H9 (cell line): ENCODE measurements around the gene ACSF3. TPM values are rescaled to one million over a fixed set of nuclear protein-coding genes. Genes with fewer than 3 reads are reported as not detected.

Experiments
- DNase-seq: peaks from one replicate; pipeline ENCODE4 v3.0.0-alpha.2; 2017
- H2AFZ ChIP-seq: one replicate; pipeline ENCODE4 v1.6.1; 2013; ENCODE audit warnings: mild to moderate bottlenecking, low read length, control low read depth, moderate library complexity
- H2AK5ac ChIP-seq: 2 replicates; pipeline ENCODE4 v1.6.1; 2013; ENCODE audit warnings: low read length, control low read depth, mixed read lengths; ENCODE audit not compliant: insufficient read length
- H2BK120ac ChIP-seq: one replicate; pipeline ENCODE4 v1.6.1; 2013; ENCODE audit warnings: low read depth, mild to moderate bottlenecking, low read length, control low read depth, inconsistent platforms; ENCODE audit not compliant: poor library complexity, severe bottlenecking
- H2BK12ac ChIP-seq: 2 replicates; pipeline ENCODE4 v1.6.1; 2013; ENCODE audit warnings: low read length, control low read depth, mixed read lengths, low read depth; ENCODE audit not compliant: insufficient read length
- H2BK15ac ChIP-seq: 2 replicates; pipeline ENCODE4 v1.6.1; 2013; ENCODE audit warnings: low read depth, low read length, control low read depth
- H2BK20ac ChIP-seq: one replicate; pipeline ENCODE4 v1.6.1; 2013; ENCODE audit warnings: low read depth, mild to moderate bottlenecking, low read length, control low read depth, inconsistent platforms; ENCODE audit not compliant: poor library complexity, severe bottlenecking
- H2BK5ac ChIP-seq: 2 replicates; pipeline ENCODE4 v1.6.1; 2013; ENCODE audit warnings: low read length, control low read depth, mixed read lengths; ENCODE audit not compliant: insufficient read length
- H3K14ac ChIP-seq: 2 replicates; pipeline ENCODE4 v1.6.1; 2013; ENCODE audit warnings: low read length, control low read depth; ENCODE audit not compliant: insufficient read depth
- H3K18ac ChIP-seq: 2 replicates; pipeline ENCODE4 v1.6.1; 2013; ENCODE audit warnings: low read depth, mild to moderate bottlenecking, mixed read lengths, low read length, control low read depth; ENCODE audit not compliant: insufficient read length
- H3K23ac ChIP-seq: 2 replicates; pipeline ENCODE4 v1.6.1; 2013; ENCODE audit warnings: low read length, control low read depth, mixed read lengths, low read depth; ENCODE audit not compliant: insufficient read length
- H3K23me2 ChIP-seq: 2 replicates; pipeline ENCODE4 v1.6.1; 2013; ENCODE audit warnings: low read depth, mild to moderate bottlenecking, mixed read lengths, low read length, control low read depth; ENCODE audit not compliant: insufficient read length, poor library complexity, severe bottlenecking
- H3K27ac ChIP-seq: 2 replicates; pipeline ENCODE4 v1.5.1; 2013; ENCODE audit warnings: low read length, control low read depth, mixed read lengths, low read depth; ENCODE audit not compliant: insufficient read length
- H3K27me3 ChIP-seq: 2 replicates; pipeline ENCODE4 v1.6.1; 2013; ENCODE audit warnings: low read length, control low read depth, inconsistent platforms; ENCODE audit not compliant: insufficient read depth
- H3K4ac ChIP-seq: 2 replicates; pipeline ENCODE4 v1.6.1; 2013; ENCODE audit warnings: low read depth, mild to moderate bottlenecking, control low read depth, inconsistent platforms, low read length, moderate library complexity
- H3K4me1 ChIP-seq: 2 replicates; pipeline ENCODE4 v1.6.1; 2013; ENCODE audit warnings: low read length, control low read depth, inconsistent platforms; ENCODE audit not compliant: insufficient read depth
- H3K4me2 ChIP-seq: 2 replicates; pipeline ENCODE4 v1.6.1; 2013; ENCODE audit warnings: low read length, control low read depth, mixed read lengths; ENCODE audit not compliant: insufficient read length, insufficient read depth
- H3K56ac ChIP-seq: 2 replicates; pipeline ENCODE4 v1.6.1; 2013; ENCODE audit warnings: low read depth, mild to moderate bottlenecking, mixed read lengths, low read length, control low read depth; ENCODE audit not compliant: insufficient read length
- H3K79me1 ChIP-seq: 2 replicates; pipeline ENCODE4 v1.6.1; 2013; ENCODE audit warnings: low read depth, mild to moderate bottlenecking, moderate library complexity, low read length, control low read depth, inconsistent platforms; ENCODE audit not compliant: insufficient read depth, poor library complexity, severe bottlenecking
- H3K79me2 ChIP-seq: 2 replicates; pipeline ENCODE4 v1.6.1; 2013; ENCODE audit warnings: low read length, control low read depth, inconsistent platforms; ENCODE audit not compliant: insufficient read depth
- H3K9ac ChIP-seq: 2 replicates; pipeline ENCODE4 v1.6.1; 2013; ENCODE audit warnings: low read length, control low read depth, mixed read lengths; ENCODE audit not compliant: insufficient read length; ENCODE audit errors: extremely low read depth
- H3K9me3 ChIP-seq: one replicate; pipeline ENCODE4 v1.6.1; 2013; ENCODE audit warnings: low read depth, low read length, inconsistent platforms; ENCODE audit not compliant: control insufficient read depth
- H3T11ph ChIP-seq: one replicate; pipeline ENCODE4 v1.6.1; 2013; ENCODE audit warnings: mild to moderate bottlenecking, low read length, control low read depth, inconsistent platforms
- H4K20me1 ChIP-seq: one replicate; pipeline ENCODE4 v1.6.1; 2013; ENCODE audit not compliant: control insufficient read depth, insufficient read length, insufficient read depth
- H4K5ac ChIP-seq: 2 replicates; pipeline ENCODE4 v1.6.1; 2013; ENCODE audit warnings: low read depth, mild to moderate bottlenecking, mixed read lengths, low read length, control low read depth; ENCODE audit not compliant: insufficient read length
- H4K8ac ChIP-seq: replicated peaks from 2 replicates; pipeline ENCODE4 v1.6.1; 2013; ENCODE audit warnings: low read length, control low read depth, mixed read lengths, low read depth; ENCODE audit not compliant: insufficient read length
- H4K91ac ChIP-seq: 2 replicates; pipeline ENCODE4 v1.6.1; 2013; ENCODE audit warnings: low read depth, mild to moderate bottlenecking, moderate library complexity, mixed read lengths, low read length, control low read depth; ENCODE audit not compliant: insufficient read length
- H3K27ac Mint-ChIP-seq, 3 experiments: 2 replicates in 2 of 3; 3 replicates in 1 of 3; pipeline ENCODE4 v1.8.0; 2020 to 2021; ENCODE audit warnings: mixed read lengths in 3 of 3, mild to moderate bottlenecking in 1 of 3, moderate library complexity in 1 of 3
- H3K27me3 Mint-ChIP-seq: 2 replicates; pipeline ENCODE4 v1.8.0; 2021; ENCODE audit warnings: low read depth, mild to moderate bottlenecking, moderate library complexity, mixed read lengths
- H3K36me3 Mint-ChIP-seq, 3 experiments: 2 replicates in 2 of 3; 3 replicates in 1 of 3; pipeline ENCODE4 v1.8.0; 2020 to 2021; ENCODE audit warnings: low read depth in 3 of 3, mixed read lengths in 3 of 3; ENCODE audit not compliant: insufficient read depth in 1 of 3
- H3K4me1 Mint-ChIP-seq, 2 experiments: 2 replicates each; pipeline ENCODE4 v1.8.0; 2020; ENCODE audit warnings: mixed read lengths in 2 of 2
- H3K4me3 Mint-ChIP-seq, 2 experiments: 2 replicates in 1 of 2; 3 replicates in 1 of 2; pipeline ENCODE4 v1.8.0; 2020 to 2021; ENCODE audit warnings: mild to moderate bottlenecking in 2 of 2, mixed read lengths in 2 of 2, moderate library complexity in 1 of 2
- H3K9me3 Mint-ChIP-seq, 2 experiments: 2 replicates in 1 of 2; 3 replicates in 1 of 2; pipeline ENCODE4 v1.8.0; 2020; ENCODE audit warnings: mild to moderate bottlenecking in 2 of 2, mixed read lengths in 2 of 2, moderate library complexity in 1 of 2
- CTCF ChIP-seq: fragments of 200-600 bp; sonication (generic); conservative IDR thresholded peaks from 3 replicates; pipeline ENCODE4 v1.8.0; 2021; ENCODE audit warnings: antibody characterized with exemption, mild to moderate bottlenecking
- WGBS: extraction: QIAGEN DNeasy Blood & Tissue Kit; methylation state at CpG from one replicate; pipeline ENCODE4 v1.1.7; 2013; ENCODE audit warnings: missing lambda C conversion rate, low lambda C conversion rate, mixed read lengths; ENCODE audit not compliant: insufficient read length; ENCODE audit errors: extremely low coverage; 5-methylcytosine and 5-hydroxymethylcytosine counted together
- total RNA-seq: library from RNA; stranded (reverse); gene quantifications from 2 replicates; pipeline ENCODE4 v1.2.1, GENCODE V29; 2021

The ACSF3 gene
- total RNA-seq, 1 experiment from 2014 or later: 31.3 TPM

- Histone ChIP-seq H3K18ac (no peak overlapping the region), H3K27me3 (no peaks in the 10 kb centered on the region), H2BK15ac (no peak overlapping the region), H3K4me1 (no peaks in the 10 kb centered on the region), H2BK5ac (no peak overlapping the region), H2BK120ac (no peak overlapping the region), H2AK5ac (no peak overlapping the region), H2BK20ac (no peak overlapping the region), H2BK12ac (no peak overlapping the region), H3K23me2 (peaks cover 6% of the 10 kb centered on the region), H3K23ac (no peak overlapping the region), H4K5ac (no peak overlapping the region), H3K27ac (no peak overlapping the region), H3K79me1 (no peaks in the 10 kb centered on the region), H4K20me1 (no peaks in the 10 kb centered on the region), H3K9ac (no peak overlapping the region), H4K8ac (no peak overlapping the region), H2AFZ (no peak overlapping the region), H3K14ac (no peak overlapping the region; the same call in 1 of the 2 replicates), H3K4me2 (no peak overlapping the region), H3K9me3 (no peaks in the 10 kb centered on the region), H3T11ph (no peak overlapping the region), H4K91ac (no peak overlapping the region), H3K4ac (no peak overlapping the region), H3K79me2 (no peaks in the 10 kb centered on the region), H3K56ac (no peak overlapping the region)
- H3K27me3 Mint-ChIP-seq: peaks cover 15% of the 10 kb centered on the region
- H3K4me3 Mint-ChIP-seq: no peak overlapping the region
- no CpG with 5 or more reads among the region's 20 CpGs for WGBS
- no peak for DNase-seq
- H3K27ac Mint-ChIP-seq: no peak overlapping the region
- no peaks in the 10 kb centered on the region for H3K9me3 Mint-ChIP-seq
- H3K36me3 Mint-ChIP-seq: no peaks in the 10 kb centered on the region
- peaks cover 11 to 22% of the 10 kb centered on the region in 2 experiments for H3K4me1 Mint-ChIP-seq
- no peak for TF ChIP-seq CTCF
Measured at GRCh38 chr16:89175280-89176146, 81.9 kb downstream of the ACSF3 start.
